Activated CD4-positive, alpha-beta T cell treated with anti-CD3 and anti-CD28 coated beads, Interleukin-2, Interleukin-6, amounts not matched to agents 100 ng/mL and 50 ng/mL, durations not matched to agents 16 hours and 8 hours (primary cell): ENCODE data around the gene GZF1.

Experiments
- DNase-seq: peaks from one replicate; pipeline ENCODE4 v3.0.0-alpha.2; 2020

The GZF1 gene

GRCh38 chr20:23361476-23362391 is at the start of gene GZF1:
Gene GZF1, plus strand, starts transcription at chr20:23362182. Its CDS starts 2,202 bp downstream, at chr20:23364384.
- peak; percentile 98 for DNase-seq

GRCh38 chr20:23313271-23313670 is 48.7 kb upstream of the GZF1 start:
- no peak for DNase-seq

GRCh38 chr20:23314699-23315098 is 47.3 kb upstream of the GZF1 start:
- no peak for DNase-seq

GRCh38 chr20:23315099-23315498 is 46.9 kb upstream of the GZF1 start:
- no peak for DNase-seq

GRCh38 chr20:23316626-23317025 is 45.4 kb upstream of the GZF1 start:
- no peak for DNase-seq

- no peak for DNase-seq
These were observed 44.9 kb upstream of the GZF1 start for GRCh38 chr20:23317081-23317480.

- no peak for DNase-seq
These were observed 43.6 kb upstream of the GZF1 start for GRCh38 chr20:23318347-23318746.

GRCh38 chr20:23320317-23320716 is 41.7 kb upstream of the GZF1 start:
- no peak for DNase-seq

- DNase-seq, result no peak
These were observed 36.9 kb upstream of the GZF1 start for GRCh38 chr20:23325107-23325506.

GRCh38 chr20:23326774-23327173 is 35.2 kb upstream of the GZF1 start:
- no peak for DNase-seq

- DNase-seq, result no peak
These were observed 34.2 kb upstream of the GZF1 start for GRCh38 chr20:23327617-23328333.

GRCh38 chr20:23331450-23332350 is 30.3 kb upstream of the GZF1 start:
- no peak for DNase-seq

GRCh38 chr20:23332467-23332866 is 29.5 kb upstream of the GZF1 start:
- no peak for DNase-seq

GRCh38 chr20:23334111-23334510 is 27.9 kb upstream of the GZF1 start:
- no peak for DNase-seq

- DNase-seq, result no peak
These were observed 26.5 kb upstream of the GZF1 start for GRCh38 chr20:23335521-23335920.

- no peak for DNase-seq
These were observed 25.5 kb upstream of the GZF1 start for GRCh38 chr20:23336476-23336875.

- no peak for DNase-seq
These were observed 24.7 kb upstream of the GZF1 start for GRCh38 chr20:23337312-23337711.

- no peak for DNase-seq
These were observed 22.0 kb upstream of the GZF1 start for GRCh38 chr20:23339986-23340385.

GRCh38 chr20:23340524-23340923 is 21.5 kb upstream of the GZF1 start:
- peak; percentile 30 for DNase-seq

GRCh38 chr20:23341073-23341472 is 20.9 kb upstream of the GZF1 start:
- no peak for DNase-seq

GRCh38 chr20:23343590-23343989 is 18.4 kb upstream of the GZF1 start:
- DNase-seq, result no peak

GRCh38 chr20:23344336-23344735 is 17.6 kb upstream of the GZF1 start:
- no peak for DNase-seq

GRCh38 chr20:23346002-23346401 is 16.0 kb upstream of the GZF1 start:
- no peak for DNase-seq
